VCaP (cell line): ENCODE data around the gene FAM20C.

Experiments used
- H3K27ac ChIP-seq: fragments of 450-650 bp; 2 replicates; pipeline ENCODE4 v1.5.1; 2017
- CTCF ChIP-seq: fragments of 450-650 bp; conservative IDR thresholded peaks from 2 replicates; pipeline ENCODE4 v1.5.1; 2017; ENCODE audit warnings: mild to moderate bottlenecking, moderate library complexity

FAM20C gene

GRCh38 chr7:252981-253380, 60.6 kb downstream of the FAM20C start:
- no peak for TF ChIP-seq CTCF
- H3K27ac ChIP-seq = no peak overlapping the region

- no peak for TF ChIP-seq CTCF
- no peak overlapping the region for H3K27ac ChIP-seq
Measured at GRCh38 chr7:253581-254336, 61.4 kb downstream of the FAM20C start.

GRCh38 chr7:254337-255037, 62.1 kb downstream of the FAM20C start:
- H3K27ac ChIP-seq = no peak overlapping the region
- TF ChIP-seq CTCF = no peak

- no peak overlapping the region for H3K27ac ChIP-seq
- TF ChIP-seq CTCF = no peak
Measured at GRCh38 chr7:255038-255435, 62.7 kb downstream of the FAM20C start.

GRCh38 chr7:255721-256361, 63.5 kb downstream of the FAM20C start:
- no peak for TF ChIP-seq CTCF
- H3K27ac ChIP-seq = no peak overlapping the region

GRCh38 chr7:256461-256940, 64.1 kb downstream of the FAM20C start:
- H3K27ac ChIP-seq = no peak overlapping the region
- no peak for TF ChIP-seq CTCF

GRCh38 chr7:256981-257646, 64.7 kb downstream of the FAM20C start:
- no peak overlapping the region for H3K27ac ChIP-seq
- TF ChIP-seq CTCF = no peak
